ENCODE measurements around the gene PIGS. TPM values are rescaled to one million over a fixed set of nuclear protein-coding genes. Genes with fewer than 3 reads are reported as not detected.

Gene PIGS
- total RNA-seq, 2 experiments from 2014 or later = 73.8 to 76.4 TPM

DNA sequence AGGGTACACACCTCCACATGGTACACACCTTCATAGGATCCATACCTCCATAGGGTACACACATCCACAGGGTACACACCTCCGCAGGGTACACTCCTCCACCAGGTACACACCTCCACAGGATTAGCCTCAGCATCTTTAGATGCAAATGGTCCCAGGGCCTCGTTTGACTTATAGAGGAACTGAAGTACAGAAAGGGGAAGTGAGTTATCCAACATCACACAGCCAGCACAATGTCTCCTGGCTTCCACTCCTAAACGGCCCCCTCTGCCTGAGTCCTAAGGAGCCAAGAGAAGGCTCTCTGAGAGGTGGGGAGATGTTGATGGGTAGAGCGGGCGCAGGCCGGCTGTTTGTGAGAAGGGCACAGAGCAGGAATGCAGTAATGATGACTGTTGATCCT is 53.2 kb downstream of the PIGS start:
- Mint-ChIP-seq H3K36me3 (ENCODE audit: low read depth) (no peaks in the 10 kb centered on the region), H3K27me3 (peaks cover 10% of the 10 kb centered on the region), H3K4me3 (no peak overlapping the region), H3K9me3 (no peaks in the 10 kb centered on the region), H3K27ac (no peak overlapping the region), H3K4me1 (ENCODE audit: low read depth) (no peaks in the 10 kb centered on the region)
- Histone ChIP-seq H3K4me1 (ENCODE audit: insufficient read depth, low read length) (no peaks in the 10 kb centered on the region), H3K4me3 (ENCODE audit: low read length) (no peak overlapping the region), H3K27me3 (ENCODE audit: control insufficient read depth in 1 of 2, insufficient read depth in 2 of 2, low read length in 2 of 2) (no peaks in the 10 kb centered on the region), H3K27ac (ENCODE audit: low read depth in 1 of 2, low read length in 2 of 2) (no peak overlapping the region), H3K36me3 (ENCODE audit: insufficient read depth, low read length) (no peaks in the 10 kb centered on the region), H3K9me3 (ENCODE audit: control insufficient read depth in 1 of 2, insufficient read depth in 1 of 2, low read length in 2 of 2) (no peaks in the 10 kb centered on the region)
- intact Hi-C loops (cut with DNase I, micrococcal nuclease) = no loop called here
- CTCF ChIA-PET = no interaction called here
- POLR2A ChIA-PET = no interaction called here
- ATAC-seq (ENCODE audit: poor library complexity) (no peak), DNase-seq (no peak)
- TF ChIP-seq, protein P1, sequence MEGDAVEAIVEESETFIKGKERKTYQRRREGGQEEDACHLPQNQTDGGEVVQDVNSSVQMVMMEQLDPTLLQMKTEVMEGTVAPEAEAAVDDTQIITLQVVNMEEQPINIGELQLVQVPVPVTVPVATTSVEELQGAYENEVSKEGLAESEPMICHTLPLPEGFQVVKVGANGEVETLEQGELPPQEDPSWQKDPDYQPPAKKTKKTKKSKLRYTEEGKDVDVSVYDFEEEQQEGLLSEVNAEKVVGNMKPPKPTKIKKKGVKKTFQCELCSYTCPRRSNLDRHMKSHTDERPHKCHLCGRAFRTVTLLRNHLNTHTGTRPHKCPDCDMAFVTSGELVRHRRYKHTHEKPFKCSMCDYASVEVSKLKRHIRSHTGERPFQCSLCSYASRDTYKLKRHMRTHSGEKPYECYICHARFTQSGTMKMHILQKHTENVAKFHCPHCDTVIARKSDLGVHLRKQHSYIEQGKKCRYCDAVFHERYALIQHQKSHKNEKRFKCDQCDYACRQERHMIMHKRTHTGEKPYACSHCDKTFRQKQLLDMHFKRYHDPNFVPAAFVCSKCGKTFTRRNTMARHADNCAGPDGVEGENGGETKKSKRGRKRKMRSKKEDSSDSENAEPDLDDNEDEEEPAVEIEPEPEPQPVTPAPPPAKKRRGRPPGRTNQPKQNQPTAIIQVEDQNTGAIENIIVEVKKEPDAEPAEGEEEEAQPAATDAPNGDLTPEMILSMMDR (IDR thresholded peaks at IDR 0.05) = no peak

DNA sequence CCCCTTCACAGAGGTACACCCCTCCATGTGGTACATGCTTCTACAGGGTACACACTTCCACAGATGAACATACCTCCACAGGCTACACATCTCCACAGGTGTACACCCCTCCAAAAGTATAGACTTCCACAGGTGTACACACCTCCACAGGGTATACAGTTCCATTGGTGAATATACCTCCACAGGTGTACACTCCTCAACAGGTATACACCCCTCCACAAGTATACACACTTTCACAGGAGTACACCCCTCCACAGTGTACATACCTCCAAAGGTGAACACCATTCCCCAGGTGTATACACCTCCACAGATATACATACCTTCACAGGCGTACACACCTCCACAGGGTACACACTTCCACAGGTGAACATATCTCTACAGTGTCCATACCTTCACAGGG is 55.8 kb downstream of the PIGS start:
- Histone ChIP-seq H3K36me3 (ENCODE audit: insufficient read depth, low read length) (no peaks in the 10 kb centered on the region), H3K4me1 (ENCODE audit: insufficient read depth, low read length) (no peaks in the 10 kb centered on the region), H3K27ac (ENCODE audit: low read depth in 1 of 2, low read length in 2 of 2) (no peak overlapping the region), H3K4me3 (ENCODE audit: low read length) (no peak overlapping the region), H3K9me3 (ENCODE audit: control insufficient read depth in 1 of 2, insufficient read depth in 1 of 2, low read length in 2 of 2) (no peaks in the 10 kb centered on the region), H3K27me3 (ENCODE audit: control insufficient read depth in 1 of 2, insufficient read depth in 2 of 2, low read length in 2 of 2) (peaks cover 0 to 6% of the 10 kb centered on the region in 2 experiments)
- intact Hi-C loops (cut with DNase I, micrococcal nuclease) = no loop called here
- Mint-ChIP-seq H3K9me3 (no peaks in the 10 kb centered on the region), H3K27ac (no peak overlapping the region), H3K4me3 (no peak overlapping the region), H3K27me3 (peaks cover 21% of the 10 kb centered on the region), H3K4me1 (ENCODE audit: low read depth) (no peaks in the 10 kb centered on the region), H3K36me3 (ENCODE audit: low read depth) (no peaks in the 10 kb centered on the region)
- TF ChIP-seq, protein P1 (IDR thresholded peaks at IDR 0.05) = no peak
- ATAC-seq (ENCODE audit: poor library complexity) = no peak
- ChIA-PET POLR2A (no interaction called here), CTCF (no interaction called here)
- no peak for DNase-seq

DNA sequence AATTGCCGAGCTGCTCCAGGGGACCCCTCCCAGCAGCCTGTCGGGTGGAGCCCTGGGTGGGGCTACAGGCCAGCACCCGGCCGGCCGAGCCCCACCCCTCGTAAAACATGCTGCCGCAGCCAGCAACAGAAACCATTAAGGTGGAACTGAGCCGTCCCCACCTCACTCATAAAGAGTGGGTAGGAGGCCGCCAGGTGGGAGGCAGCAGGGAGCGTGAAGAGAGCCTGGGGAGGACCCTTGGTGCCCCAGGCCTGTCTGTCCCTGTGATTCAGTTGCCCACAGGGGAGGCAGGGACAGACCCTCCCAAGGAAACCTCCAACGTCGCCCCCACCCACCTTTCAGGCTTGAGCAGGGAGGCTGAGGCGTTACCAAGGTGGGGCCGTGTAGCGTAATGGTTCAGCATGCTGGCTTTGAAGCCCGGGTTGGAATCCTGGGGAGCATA is 56.7 kb downstream of the PIGS start:
- peaks cover 2 to 9% of the 10 kb centered on the region in 2 experiments for H3K27me3 ChIP-seq (ENCODE audit: control insufficient read depth in 1 of 2, insufficient read depth in 2 of 2, low read length in 2 of 2)
- Mint-ChIP-seq H3K27me3 (peaks cover 31% of the 10 kb centered on the region), H3K4me3 (no peak overlapping the region), H3K9me3 (no peaks in the 10 kb centered on the region), H3K36me3 (ENCODE audit: low read depth) (no peaks in the 10 kb centered on the region), H3K27ac (no peak overlapping the region), H3K4me1 (ENCODE audit: low read depth) (no peaks in the 10 kb centered on the region)
- TF ChIP-seq, protein P1 (IDR thresholded peaks at IDR 0.05) = no peak
- POLR2A ChIA-PET = no interaction called here
- no peak overlapping the region for H3K4me3 ChIP-seq (ENCODE audit: low read length)
- ATAC-seq (ENCODE audit: poor library complexity) (no peak), DNase-seq (no peak)
- intact Hi-C loops (cut with DNase I, micrococcal nuclease) = no loop called here
- CTCF ChIA-PET = no interaction called here
- no peaks in the 10 kb centered on the region for H3K9me3 ChIP-seq (ENCODE audit: control insufficient read depth in 1 of 2, insufficient read depth in 1 of 2, low read length in 2 of 2)
- no peak overlapping the region for H3K27ac ChIP-seq (ENCODE audit: low read depth in 1 of 2, low read length in 2 of 2)
- H3K4me1 ChIP-seq (ENCODE audit: insufficient read depth, low read length) = no peaks in the 10 kb centered on the region
- no peaks in the 10 kb centered on the region for H3K36me3 ChIP-seq (ENCODE audit: insufficient read depth, low read length)
